Erythroblast (primary cell): Measurements from ENCODE around the gene DHX34.

Experiments used
- GATA1 ChIP-seq: IDR thresholded peaks from 2 replicates; pipeline ENCODE4 v1.6.1; 2011; ENCODE audit warnings: low read depth, mild to moderate bottlenecking, control low read depth, low read length, moderate library complexity
- POLR2A ChIP-seq: IDR thresholded peaks from 2 replicates; pipeline ENCODE4 v1.6.1; 2011; ENCODE audit warnings: mild to moderate bottlenecking, low read length

DNA sequence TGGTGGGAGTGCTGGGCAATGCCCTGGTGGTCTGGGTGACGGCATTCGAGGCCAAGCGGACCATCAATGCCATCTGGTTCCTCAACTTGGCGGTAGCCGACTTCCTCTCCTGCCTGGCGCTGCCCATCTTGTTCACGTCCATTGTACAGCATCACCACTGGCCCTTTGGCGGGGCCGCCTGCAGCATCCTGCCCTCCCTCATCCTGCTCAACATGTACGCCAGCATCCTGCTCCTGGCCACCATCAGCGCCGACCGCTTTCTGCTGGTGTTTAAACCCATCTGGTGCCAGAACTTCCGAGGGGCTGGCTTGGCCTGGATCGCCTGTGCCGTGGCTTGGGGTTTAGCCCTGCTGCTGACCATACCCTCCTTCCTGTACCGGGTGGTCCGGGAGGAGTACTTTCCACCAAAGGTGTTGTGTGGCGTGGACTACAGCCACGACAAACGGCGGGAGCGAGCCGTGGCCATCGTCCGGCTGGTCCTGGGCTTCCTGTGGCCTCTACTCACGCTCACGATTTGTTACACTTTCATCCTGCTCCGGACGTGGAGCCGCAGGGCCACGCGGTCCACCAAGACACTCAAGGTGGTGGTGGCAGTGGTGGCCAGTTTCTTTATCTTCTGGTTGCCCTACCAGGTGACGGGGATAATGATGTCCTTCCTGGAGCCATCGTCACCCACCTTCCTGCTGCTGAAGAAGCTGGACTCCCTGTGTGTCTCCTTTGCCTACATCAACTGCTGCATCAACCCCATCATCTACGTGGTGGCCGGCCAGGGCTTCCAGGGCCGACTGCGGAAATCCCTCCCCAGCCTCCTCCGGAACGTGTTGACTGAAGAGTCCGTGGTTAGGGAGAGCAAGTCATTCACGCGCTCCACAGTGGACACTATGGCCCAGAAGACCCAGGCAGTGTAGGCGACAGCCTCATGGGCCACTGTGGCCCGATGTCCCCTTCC lies 28.9 kb upstream of the DHX34 start:
- TF ChIP-seq POLR2A: no peak
- no peak for TF ChIP-seq GATA1
